GM18870 (cell line): ENCODE results near the gene RAD52.

Source experiments
- ATAC-seq: cut with Tn5 transposase; IDR thresholded peaks from one replicate; pipeline ENCODE4 v1.9.1; 2021; ENCODE audit warnings: moderate library complexity; ENCODE audit not compliant: unreplicated experiment

RAD52 gene

DNA sequence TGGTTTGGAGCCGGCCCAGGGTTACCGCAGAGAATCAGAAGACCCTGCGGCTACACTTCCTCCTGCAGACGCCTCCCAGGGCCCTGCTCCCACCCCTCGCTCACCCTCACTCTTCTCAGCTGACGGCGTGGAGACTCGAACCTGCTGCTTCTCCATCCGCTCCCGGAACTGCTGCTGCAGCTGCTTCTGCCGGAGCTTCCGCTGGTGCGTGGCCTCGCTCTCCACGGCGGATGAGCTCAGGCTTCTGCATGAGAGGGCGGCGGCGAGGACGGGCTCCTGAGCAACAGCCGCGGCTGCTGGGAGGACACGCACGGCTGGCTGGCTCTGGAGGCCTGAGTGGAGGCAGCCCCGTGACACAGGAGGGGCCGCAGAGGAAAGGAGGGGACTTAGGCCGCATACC lies 33.3 kb downstream of the RAD52 start:
- no peak for ATAC-seq

DNA sequence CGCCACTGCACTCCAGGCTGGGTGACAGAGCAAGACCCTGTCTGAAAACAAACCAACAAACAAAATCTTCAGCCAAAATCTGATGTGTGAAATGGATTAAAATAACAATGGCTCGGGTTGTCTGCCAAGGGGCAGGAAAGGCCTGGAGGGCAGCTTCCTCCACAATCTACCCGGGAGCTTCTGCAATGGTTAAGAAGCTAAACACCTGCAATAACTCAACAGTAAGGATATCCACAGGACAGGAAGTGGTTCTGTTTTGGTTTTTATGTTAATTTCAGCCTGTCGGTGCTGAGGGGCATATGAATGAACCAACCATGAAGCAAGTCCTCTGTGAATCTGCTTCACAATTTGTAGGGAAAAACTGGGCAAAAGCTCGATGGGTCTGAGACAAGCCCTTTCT lies 34.4 kb downstream of the RAD52 start:
- no peak for ATAC-seq

DNA sequence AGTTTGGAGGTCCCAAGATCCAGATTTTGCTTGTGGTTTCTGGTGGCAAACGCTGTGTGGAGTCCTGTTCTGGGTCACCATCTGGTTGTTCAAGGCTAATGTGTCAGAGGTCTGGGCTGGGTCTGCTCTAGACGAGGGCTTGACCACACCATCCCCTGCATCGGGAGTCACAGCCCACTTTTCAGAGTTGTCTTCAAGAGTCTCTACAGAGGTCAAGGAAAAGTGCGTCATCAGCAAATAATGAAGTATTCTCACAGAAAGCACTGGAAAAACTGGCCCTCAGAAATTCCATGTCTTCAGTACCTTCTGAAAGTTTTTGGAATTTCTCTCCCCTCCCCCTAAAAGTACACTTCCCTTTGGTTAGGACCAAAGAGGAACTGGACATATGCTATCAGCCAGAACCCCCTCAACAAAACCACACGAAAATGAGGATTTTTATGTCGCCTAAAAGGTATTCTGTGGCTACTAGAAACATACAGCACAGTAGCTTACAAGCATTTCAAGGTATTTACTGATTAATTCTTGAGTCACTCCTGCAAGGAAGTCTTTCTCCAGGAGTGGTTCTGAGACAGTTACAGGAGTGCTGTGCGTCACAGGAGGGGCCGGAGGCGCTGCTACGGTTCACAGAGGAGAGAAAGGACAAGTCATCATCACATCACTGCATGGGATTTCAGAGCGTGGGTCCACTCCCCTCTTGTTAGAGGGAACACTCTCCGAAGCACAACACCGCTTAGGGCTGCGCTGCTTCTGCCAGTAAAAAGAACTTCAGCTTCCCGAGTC lies 35.4 kb downstream of the RAD52 start:
- ATAC-seq = no peak

DNA sequence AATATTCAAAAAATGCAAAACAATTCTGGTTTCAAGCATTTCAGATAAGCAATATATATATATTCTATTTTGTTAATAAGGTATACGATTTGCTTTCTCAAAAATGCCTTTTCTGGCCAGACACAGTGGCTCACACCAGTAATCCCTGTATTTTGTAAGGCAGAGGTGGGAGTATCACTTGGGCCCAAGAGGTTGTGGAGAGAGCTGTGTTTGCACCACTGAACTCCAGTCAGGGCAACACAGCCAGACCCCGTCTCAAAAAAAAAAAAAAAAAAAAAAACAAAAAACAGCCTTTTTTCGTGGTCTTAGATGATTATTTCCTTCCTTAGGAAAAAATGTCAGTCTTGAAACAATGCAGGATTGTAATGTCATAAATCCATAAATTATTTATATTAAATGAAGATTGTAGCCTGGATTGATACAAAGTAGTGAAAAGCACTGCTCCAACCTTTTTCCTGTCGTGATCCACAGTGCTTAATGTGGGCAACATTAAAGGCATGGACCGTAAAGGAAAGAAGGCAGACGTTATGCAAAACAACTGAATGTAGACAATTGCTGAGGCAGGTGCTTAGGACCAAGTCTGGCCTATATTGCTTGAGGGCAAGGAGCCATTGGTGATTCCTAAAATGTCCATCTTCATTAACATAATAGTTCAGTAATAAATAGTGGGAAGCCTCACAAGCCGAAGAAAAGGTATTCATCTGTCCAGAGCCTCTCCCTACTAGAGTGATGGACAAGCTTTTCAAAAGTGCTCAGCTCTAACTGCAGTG lies 36.8 kb downstream of the RAD52 start:
- no peak for ATAC-seq

DNA sequence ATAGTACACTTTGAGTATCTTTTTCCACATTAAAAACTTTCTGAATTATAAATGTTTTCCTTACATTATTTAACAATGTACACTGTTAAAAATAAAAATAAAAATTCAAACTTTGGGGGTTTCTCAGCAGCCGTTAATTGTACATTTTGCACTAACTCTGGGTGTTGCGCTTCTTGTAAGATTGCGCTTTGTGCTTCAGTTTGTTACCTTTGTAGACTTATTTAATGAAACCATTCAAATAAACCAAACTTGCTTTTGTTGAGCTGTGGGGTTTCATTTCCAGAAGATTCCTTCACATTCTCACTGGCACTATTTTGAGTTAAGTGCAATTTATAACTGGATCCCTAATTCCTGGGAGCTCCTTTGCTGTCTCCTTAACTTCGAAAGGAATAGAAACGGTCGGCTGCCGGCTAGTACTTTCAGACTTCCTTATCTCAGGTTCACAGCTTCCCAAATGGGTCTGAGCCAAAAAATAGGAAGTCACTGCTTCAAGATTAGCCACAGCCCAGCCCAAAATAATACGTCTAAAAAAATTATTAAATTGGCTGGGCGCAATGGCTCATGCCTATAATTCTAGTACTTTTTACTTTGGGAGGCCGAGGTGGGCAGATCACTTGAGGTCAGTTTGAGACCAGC lies 38.2 kb downstream of the RAD52 start:
- ATAC-seq = no peak

DNA sequence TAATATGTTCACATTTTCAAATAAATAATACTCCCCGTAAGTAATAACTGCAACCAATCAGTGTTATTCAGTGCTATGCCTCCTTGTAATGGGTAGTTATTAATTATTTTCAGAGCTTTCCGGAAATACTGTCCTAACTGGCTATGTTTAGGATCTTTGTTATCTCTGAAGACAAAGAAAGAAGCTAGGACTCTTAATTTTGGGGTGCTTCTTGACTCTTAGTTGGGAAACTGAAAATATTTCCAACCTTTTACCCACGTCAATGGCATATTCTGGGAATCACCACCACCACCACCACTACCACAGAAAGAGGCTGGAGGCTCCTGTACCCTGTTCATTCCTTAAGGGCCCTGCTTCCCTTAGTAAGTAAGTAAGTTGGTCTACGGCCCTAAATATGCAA lies 39.1 kb downstream of the RAD52 start:
- no peak for ATAC-seq

DNA sequence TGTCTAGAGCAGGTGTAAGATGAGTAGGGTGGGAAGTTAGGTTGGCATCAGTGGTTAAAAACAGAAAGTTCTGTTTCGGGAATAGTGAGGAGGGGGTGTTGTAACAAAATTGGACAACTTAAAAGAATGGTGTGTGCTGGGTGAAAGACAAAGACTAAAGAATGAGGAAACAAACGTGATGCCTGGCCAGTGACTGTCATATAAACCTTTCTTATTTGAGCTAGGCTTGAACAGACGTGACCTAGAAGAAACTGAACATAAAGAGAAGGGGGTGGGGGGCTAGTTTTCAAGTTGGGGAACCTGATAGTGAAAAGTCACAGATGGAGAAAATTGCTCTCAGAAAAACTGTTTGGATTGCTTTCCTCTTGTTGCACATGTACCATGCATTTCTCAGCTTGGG lies 39.6 kb downstream of the RAD52 start:
- no peak for ATAC-seq

DNA sequence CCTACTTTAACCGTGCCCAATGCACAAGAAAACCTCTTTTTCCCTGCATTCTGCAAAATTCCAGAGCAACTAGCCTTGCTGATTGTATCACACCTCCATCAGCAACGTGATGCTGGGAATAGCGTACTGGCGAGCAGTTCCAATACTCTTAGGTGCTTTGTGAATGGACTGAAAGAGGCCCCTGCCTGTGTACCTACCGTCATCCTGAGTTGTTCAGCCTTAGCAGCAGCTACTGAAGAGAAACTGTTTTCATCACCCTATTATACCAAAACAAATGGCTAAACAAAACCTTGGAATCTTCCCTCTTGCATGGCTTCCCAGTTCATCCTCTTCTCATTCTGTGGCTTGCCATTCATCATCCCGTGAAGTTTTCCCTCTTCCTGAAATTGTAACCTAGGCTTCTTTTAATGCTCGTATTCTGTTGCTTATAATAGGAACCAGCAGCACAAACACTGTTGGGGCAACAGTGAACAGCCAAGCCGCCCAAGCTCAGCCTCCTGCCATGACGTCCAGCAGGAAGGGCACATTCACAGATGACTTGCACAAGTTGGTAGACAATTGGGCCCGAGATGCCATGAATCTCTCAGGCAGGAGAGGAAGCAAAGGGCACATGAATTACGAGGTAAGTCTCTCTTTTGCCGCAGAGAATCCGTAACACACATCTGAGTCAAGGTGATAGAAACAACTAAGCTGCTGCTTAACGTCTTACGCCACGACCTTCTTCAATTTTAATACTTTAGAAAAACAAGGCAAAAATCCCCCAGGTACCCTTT lies 41.9 kb downstream of the RAD52 start:
- ATAC-seq = no peak

DNA sequence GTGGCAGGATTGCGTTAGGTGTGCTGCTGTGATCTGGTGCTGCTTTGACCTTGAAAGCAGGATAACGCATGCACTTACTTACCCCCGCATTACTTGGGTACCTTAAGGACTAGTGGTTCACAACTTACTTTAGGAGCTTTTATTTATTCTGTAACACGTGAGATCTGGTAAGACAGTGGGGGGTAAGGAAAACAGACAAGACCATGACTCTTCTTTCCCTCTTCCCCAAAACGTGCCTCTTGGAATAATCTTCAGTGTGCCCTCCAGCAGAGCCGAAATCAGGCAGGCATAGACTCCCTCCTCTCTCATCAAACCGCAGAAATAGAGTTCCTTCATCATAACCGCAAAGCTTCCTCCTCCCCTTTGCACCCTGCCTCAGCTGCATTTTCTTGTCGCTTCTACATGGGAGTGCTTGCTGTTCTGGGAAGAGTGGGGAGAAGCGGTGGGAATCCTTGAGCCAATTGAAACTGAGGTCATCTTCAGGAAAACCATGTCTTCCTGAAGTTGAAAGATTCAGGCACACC lies 43.4 kb downstream of the RAD52 start:
- ATAC-seq = no peak

DNA sequence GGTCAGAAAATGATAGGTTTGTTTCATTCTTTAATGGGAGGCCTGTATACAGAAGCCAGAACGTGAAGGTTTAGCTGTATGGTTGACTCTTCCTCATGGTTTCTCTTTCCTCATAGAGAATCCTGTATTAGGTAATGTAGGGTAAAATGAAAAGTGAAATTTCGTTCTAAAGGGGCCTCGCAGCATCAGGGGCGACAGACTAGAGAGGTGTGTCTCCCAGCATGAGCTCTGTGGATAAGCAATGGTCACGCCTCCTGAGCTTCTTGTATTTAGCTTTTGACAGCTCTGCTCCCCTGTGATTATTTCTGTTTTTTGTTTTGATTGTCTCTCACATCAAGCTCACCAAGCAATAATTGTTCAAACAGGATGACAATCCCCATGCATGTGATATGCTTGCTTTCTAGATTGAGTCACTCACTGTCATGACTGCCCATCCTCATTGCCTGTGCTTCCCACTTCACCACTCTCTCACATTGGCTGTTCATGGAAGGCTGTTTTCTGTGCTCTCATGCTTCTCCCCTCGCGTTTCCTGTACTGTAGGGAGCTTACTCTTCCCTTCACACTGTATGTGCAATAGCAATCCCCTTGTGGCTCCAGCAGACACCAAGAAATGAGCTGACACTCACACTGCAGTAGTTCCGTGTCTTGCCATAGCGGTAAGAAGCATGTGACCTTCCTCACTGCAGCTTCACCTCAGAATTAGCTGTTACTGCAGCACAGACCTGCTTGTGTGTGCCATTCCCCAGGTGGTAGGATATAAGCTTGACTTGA lies 44.0 kb downstream of the RAD52 start:
- no peak for ATAC-seq

DNA sequence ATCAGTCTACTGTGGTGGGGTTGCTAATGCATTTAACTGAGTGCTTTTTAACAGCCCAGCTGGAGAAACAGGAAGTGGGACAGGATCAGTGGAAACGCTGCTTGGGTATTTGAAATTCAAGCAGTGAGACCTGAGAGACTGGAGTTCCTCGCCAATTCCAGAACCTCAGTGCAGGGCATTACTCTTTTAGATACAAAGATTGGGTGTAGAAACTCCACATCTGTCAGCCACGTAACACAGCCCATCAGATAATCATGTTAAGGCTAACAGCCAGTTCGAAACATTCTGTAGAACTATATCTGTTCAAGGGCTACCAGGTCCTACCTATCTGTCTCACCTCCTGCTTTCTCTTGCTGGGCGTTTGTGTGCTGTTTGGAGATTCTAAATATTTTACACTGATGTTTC lies 45.5 kb downstream of the RAD52 start:
- ATAC-seq = no peak

DNA sequence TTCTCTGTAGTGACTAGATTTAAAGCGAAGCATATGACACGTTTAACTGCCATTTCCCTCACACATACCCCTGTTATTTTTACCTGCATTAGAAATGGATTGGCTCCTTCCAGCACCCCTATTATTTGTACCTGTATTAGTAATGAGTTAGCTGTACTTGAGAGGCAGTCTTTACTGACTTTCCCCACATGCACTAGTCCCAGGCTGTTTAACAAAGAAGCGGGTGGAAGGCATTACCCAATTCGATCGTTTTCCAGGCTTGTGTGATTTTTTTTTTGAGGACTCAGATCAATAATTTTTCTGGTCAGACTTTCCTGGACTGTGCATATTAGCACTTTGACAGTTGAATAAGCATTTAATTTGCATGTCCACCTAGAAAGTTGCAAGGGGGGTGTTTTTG lies 46.4 kb downstream of the RAD52 start:
- ATAC-seq = no peak

DNA sequence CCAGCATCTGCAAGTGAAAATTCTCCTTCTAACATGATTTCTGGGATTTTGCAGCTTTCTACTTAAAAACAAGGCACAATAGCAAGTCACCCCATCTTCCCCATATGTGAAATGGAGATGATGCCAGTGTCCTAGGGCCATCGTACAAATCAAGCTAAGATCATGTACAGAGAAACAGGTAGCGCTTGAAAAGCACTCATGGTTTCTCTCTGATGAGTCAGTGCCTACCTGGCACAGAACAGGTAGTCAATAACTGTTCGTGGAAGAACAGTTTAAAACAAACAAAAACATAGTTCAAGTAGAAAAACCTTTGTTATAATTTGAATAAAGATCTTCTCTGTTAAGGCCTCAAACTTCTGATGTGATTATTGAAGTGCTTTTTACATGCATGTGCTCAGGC lies 46.9 kb downstream of the RAD52 start:
- no peak for ATAC-seq

DNA sequence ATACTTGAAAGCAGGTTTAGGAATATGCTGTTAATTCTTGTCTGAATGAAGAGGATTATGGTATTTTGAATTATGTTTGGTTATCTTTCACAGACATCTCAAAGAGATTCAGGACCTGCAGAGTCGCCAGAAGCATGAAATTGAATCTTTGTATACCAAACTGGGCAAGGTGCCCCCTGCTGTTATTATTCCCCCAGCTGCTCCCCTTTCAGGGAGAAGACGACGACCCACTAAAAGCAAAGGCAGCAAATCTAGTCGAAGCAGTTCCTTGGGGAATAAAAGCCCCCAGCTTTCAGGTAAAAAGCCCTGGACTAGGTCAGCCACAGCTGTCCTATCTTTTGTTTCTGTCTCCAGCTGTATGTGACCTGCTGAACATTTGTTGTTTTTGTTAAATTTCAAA lies 52.1 kb downstream of the RAD52 start:
- ATAC-seq = no peak

DNA sequence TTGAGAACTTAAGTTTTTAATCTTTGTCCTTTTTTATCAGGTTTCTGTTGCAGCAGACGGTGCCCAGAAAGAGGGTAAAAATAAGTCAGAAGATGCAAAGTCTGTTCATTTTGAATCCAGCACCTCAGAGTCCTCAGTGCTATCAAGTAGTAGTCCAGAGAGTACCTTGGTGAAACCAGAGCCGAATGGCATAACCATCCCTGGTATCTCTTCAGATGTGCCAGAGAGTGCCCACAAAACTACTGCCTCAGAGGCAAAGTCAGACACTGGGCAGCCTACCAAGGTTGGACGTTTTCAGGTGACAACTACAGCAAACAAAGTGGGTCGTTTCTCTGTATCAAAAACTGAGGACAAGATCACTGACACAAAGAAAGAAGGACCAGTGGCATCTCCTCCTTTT lies 53.5 kb downstream of the RAD52 start:
- no peak for ATAC-seq

DNA sequence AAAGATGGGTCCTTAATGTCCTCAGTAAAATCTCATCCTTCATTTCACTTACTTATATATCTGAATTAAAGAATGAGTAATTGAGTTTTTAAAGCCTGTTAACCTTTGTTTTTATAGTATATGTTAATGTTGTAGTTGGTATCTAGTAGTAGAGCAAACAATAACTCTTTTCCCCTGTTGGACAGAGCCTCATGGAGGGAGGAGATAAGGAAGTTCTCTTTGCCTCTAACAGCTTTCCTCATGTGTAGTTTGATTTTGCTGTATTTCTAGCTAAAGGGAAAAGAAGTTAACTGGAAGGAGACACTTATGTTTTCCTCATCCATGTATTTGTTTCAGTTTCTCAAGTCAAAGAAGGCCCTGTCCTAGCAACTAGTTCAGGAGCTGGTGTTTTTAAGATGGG lies 55.3 kb downstream of the RAD52 start:
- no peak for ATAC-seq

DNA sequence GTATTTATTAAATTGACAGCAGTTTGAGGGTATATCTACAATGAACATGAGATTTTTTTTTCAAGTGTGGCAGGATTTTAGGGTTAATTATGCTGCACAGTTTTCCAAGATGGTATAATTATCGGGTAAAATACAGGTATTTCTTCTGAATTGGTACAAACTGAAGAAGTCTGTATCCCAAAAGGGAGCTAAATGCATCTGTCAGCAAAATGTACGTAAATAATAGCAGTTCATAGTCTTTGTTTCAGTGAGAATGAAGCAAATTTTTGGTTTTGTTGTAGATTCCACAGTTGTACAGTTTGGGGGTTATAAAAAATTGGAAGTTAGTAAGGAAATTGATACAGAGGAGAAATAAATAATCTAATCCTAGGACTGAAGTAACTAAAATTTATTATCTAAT lies 63.3 kb downstream of the RAD52 start:
- no peak for ATAC-seq

DNA sequence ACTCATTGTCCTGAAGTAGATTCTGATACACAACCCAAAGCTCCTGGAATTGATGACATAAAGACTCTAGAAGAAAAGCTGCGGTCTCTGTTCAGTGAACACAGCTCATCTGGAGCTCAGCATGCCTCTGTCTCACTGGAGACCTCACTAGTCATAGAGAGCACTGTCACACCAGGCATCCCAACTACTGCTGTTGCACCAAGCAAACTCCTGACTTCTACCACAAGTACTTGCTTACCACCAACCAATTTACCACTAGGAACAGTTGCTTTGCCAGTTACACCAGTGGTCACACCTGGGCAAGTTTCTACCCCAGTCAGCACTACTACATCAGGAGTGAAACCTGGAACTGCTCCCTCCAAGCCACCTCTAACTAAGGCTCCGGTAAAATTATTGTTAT lies 63.8 kb downstream of the RAD52 start:
- no peak for ATAC-seq

DNA sequence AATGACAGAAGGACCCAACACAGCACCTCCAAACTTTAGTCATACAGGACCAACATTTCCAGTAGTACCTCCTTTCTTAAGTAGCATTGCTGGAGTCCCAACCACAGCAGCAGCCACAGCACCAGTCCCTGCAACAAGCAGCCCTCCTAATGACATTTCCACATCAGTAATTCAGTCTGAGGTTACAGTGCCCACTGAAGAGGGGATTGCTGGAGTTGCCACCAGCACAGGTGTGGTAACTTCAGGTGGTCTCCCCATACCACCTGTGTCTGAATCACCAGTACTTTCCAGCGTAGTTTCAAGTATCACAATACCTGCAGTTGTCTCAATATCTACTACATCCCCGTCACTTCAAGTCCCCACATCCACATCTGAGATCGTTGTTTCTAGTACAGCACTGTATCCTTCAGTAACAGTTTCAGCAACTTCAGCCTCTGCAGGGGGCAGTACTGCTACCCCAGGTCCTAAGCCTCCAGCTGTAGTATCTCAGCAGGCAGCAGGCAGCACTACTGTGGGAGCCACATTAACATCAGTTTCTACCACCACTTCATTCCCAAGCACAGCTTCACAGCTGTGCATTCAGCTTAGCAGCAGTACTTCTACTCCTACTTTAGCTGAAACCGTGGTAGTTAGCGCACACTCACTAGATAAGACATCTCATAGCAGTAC lies 64.6 kb downstream of the RAD52 start:
- ATAC-seq = no peak

DNA sequence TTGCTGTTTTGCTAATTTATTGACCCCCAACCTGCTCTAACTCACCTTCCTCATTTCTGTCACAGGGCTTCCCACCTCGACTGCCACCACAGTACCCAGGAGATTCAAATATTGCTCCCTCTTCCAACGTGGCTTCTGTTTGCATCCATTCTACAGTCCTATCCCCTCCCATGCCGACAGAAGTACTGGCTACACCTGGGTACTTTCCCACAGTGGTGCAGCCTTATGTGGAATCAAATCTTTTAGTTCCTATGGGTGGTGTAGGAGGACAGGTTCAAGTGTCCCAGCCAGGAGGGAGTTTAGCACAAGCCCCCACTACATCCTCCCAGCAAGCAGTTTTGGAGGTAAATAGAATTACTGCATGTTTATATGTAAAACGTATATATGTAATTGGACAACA lies 68.8 kb downstream of the RAD52 start:
- no peak for ATAC-seq
